Prostate gland (tissue), 2 donors: Measurements from ENCODE around the gene TAAR9.

ENCODE experiments used
- POLR2A ChIP-seq: fragments of 450-650 bp; IDR thresholded peaks from one replicate; pipeline ENCODE4 v1.6.1; 2016; ENCODE audit warnings: antibody characterized with exemption, mild to moderate bottlenecking
- POLR2AphosphoS5 ChIP-seq: sonication (generic); formaldehyde crosslinking; IDR thresholded peaks from one replicate; pipeline ENCODE4 v1.6.1; 2017; ENCODE audit warnings: antibody characterized with exemption
- TF ChIP-seq, protein P1 (sequence below), 4 experiments: fragments of 200-600 bp in 2 of 4; fragments of 450-650 bp in 2 of 4; sonication (generic) in 2 of 4; IDR thresholded peaks; 1 replicate in 3 of 4; 2 replicates in 1 of 4; pipeline ENCODE4 v1.5.1; 2016 to 2019; ENCODE audit warnings: antibody characterized with exemption in 4 of 4, mild to moderate bottlenecking in 2 of 4, moderate library complexity in 2 of 4

DNA sequence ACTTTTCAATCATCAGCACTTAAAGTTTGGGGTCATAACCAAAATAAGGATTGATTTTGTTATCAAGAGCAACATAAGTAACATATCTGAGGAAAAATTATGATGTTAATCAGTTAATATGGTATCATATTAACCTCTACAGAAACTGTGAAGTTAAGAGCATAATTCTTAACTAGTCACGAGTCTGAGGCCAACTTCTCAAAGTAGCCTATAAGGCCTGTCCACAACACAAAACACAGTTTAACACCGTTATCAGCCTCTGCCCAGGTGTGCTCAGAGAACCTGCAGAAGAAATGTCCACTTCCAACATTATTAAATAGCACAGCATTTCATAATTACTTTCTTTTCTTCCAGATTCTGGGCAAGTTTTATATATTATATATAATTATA lies 26.3 kb upstream of the TAAR9 start:
- TF ChIP-seq, protein P1, sequence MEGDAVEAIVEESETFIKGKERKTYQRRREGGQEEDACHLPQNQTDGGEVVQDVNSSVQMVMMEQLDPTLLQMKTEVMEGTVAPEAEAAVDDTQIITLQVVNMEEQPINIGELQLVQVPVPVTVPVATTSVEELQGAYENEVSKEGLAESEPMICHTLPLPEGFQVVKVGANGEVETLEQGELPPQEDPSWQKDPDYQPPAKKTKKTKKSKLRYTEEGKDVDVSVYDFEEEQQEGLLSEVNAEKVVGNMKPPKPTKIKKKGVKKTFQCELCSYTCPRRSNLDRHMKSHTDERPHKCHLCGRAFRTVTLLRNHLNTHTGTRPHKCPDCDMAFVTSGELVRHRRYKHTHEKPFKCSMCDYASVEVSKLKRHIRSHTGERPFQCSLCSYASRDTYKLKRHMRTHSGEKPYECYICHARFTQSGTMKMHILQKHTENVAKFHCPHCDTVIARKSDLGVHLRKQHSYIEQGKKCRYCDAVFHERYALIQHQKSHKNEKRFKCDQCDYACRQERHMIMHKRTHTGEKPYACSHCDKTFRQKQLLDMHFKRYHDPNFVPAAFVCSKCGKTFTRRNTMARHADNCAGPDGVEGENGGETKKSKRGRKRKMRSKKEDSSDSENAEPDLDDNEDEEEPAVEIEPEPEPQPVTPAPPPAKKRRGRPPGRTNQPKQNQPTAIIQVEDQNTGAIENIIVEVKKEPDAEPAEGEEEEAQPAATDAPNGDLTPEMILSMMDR (IDR thresholded peaks at IDR 0.05) = no peak
- no peak for TF ChIP-seq POLR2A
- no peak for TF ChIP-seq POLR2AphosphoS5
